HG03064 (cell line): Measurements from ENCODE around the gene CD302.
"Not testable (repeated sequence)": the region's sequence is repeated elsewhere in the genome, so short reads cannot be mapped to it uniquely, and the experiment has no call there.

Experiments
- ATAC-seq: cut with Tn5 transposase; IDR thresholded peaks from one replicate; pipeline ENCODE4 v1.9.1; 2021; ENCODE audit warnings: low read depth; ENCODE audit not compliant: unreplicated experiment

The CD302 gene, protein sequence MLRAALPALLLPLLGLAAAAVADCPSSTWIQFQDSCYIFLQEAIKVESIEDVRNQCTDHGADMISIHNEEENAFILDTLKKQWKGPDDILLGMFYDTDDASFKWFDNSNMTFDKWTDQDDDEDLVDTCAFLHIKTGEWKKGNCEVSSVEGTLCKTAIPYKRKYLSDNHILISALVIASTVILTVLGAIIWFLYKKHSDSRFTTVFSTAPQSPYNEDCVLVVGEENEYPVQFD

GRCh38 chr2:159797543-159798375 is at the start of gene CD302:
CD302 (minus strand) TSS chr2:159798208; CDS start chr2:159798198, 10 bp downstream.
- peak; percentile 72 for ATAC-seq

DNA sequence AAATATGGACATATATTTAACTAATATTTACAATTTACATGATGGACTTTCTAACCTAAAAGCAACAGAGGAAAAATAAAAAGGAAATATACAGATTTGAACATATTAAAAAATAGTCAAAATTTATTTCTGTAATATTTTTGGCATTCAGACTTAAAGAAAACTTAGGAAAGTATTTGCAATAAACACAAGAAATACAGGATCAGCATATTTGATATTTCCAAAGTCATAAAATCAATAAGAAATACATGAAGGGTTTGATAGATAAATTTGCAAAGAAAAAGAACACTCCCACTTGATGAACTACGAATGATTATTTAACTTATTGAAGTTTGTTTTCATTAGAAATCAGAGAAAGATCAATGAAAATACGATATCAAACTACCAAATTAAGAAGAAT is 48.6 kb upstream of the CD302 start:
- ATAC-seq: no peak

DNA sequence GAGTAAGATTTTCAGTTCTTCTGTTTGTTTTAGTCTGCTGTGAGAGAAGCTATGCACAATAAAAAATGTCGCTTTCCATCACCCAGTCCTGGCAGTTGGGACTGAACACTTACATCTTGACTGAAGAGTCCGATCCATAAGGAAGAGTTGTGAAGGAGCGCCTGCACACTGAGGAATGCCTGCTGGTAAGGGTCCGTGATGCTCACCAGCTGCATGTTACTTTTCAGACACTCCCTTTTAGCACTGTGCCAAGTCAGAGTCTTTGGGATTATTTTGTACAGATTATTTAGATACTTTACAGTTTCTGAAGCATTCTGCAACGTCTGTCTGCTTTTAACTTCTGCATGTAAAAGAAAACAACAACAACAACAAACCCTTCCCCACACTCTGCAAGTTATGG is 42.6 kb upstream of the CD302 start:
- ATAC-seq: no peak

DNA sequence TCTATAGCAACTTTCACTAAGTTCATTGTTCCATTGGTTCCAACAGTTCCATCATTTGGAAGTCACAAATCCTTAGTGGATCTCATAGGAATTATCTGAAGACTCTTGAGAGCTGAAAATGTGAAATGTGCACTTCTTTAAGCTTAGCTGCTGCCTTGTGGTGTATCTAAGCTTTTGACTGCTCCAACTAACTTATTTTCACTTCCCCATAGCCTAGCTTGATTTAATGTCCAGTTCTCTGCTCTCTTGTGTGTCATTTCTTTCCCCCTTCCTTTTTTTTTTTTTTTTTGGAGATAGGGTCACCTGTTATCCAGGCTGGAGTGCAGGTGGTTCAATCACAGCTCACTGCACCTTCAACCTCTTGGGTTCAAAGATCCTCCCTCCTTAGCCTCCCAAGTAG is 34.9 kb upstream of the CD302 start:
- ATAC-seq: no peak

DNA sequence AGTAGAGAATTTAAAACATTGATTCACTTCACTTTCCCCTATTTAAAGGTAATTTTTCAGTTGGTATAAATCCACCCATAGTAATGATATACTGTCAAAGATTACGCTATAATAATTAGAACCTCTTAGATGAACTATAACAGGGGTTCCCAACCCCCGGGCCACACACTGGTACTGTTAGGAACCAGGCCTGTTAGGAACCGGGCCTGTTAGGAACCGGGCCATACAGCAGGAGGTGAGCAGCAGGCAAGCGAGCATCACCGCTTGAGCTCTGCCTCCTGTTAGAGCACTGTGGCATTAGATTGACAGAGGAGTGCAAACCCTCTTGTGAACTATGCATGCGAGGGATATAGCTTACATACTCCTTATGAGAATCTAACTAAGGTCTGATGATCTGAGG is 34.0 kb upstream of the CD302 start:
- no peak for ATAC-seq

DNA sequence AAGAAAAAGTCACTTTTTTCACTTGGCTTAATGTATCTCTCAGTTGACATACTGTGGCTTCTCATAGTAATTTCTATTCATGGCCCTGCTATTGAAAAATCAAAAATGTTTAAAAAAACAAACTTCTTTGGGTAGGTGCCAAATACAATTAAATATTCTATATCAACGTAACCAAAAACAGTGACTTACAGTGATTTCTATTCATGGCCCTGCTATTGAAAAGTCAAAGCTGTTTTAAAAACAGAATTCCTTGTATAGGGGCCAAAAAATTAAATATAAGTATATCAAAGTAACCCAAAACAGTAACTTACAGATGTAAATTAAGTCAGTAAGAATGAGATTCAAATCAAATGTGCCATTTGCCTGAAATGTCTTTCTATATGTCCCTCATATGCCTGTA is 31.4 kb upstream of the CD302 start:
- no peak for ATAC-seq

- ATAC-seq: no peak
These were observed 30.7 kb upstream of the CD302 start for GRCh38 chr2:159828738-159829137.

- ATAC-seq: not testable (repeated sequence)
These were observed 24.4 kb upstream of the CD302 start for GRCh38 chr2:159822478-159822833.

GRCh38 chr2:159821775-159822477 is 23.9 kb upstream of the CD302 start:
- not testable (repeated sequence) for ATAC-seq

- no peak for ATAC-seq
These were observed 20.9 kb upstream of the CD302 start for GRCh38 chr2:159818940-159819339.

DNA sequence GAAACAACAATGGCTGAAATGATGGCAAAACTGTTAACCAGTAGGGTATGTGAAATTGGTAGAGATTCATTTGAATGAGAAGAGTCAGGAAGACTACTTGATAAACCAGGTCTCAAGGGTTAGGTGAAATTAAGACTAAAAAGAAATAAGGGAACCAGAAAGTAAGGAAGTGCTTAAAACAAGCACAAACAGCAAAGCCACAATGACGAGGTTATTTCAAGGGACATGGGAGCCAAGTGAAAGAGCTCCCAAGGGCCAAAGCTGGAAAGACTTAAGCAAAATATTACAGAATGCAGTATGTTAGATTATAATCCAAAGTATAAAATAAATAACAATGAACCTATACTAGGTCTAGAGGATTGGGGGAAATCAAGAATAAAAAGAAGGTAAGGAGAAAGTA is 19.3 kb upstream of the CD302 start:
- no peak for ATAC-seq

DNA sequence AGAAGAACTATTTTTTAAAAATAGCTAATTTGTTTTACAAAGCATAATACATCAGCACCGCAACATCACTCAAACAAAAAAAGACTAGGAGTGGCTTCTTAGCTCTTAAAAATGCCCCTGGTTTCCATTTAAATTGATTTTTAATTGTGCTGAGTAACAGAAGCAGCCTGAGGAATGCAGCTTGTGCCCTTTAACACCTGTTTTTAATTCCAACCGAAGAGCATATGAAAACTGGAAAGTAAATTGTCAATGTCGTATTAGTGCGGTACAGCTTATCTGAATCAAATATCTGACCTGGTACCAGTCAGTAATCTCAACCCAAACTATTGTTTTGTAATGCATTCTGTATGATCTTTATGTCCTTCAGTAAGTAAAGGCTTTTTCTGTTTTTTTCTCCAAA is 13.2 kb upstream of the CD302 start:
- ATAC-seq: no peak

DNA sequence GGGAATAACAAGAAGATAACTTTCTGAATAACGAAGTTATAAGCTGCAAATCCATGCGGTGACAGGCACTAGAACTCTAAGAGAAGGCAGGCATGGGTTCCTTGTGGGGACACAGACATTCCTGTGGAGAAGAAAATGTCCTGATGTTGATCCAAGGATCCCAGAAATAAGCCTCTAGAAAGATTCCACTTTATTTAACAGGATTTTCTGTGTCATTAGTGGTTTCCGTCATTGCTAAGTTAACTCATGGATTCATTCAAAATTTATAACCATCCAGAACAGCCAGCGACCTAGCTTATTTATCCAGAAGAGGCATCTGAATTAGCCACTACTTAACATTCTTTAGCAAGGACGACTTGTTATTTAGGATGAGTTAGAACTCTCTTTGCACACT is 10.0 kb upstream of the CD302 start:
- no peak for ATAC-seq

DNA sequence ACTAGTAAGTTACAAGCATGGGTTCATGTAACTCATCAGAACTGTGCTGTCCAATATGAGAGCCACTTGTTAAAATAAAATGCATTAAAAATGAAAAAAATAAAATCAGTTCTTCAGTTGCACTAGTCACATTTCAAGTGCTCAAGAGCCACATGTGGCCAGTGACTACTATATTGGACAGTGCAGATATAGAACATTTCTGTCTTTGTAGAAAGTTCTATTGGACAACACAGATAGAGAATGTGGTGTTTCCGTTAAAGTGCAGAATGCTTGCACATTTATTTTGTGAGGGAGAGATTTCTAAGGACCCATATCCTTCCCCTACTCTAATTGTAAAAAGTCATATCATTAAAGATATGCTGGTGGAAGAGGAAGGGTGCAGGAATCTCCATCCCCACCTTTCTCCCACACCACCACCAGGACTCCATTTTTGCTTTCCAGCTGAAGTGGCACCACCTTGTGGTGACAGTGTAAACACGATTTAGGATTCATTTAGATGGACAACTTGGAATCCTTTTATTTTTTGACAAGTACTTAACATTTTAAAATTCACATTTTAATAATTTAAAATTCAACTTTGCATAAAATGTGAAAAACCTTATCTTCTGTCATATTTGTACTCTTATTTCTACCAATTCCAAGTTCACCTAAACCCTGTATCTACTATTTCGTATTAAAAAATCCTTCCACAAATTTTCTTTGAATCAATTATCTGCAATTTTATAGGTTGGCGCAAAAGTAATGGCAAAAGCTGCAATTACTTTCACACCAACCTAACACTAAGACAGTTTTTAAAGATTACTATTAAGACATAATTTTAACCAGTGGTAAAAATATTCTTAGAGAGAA is 9.4 kb upstream of the CD302 start:
- no peak for ATAC-seq

- no peak for ATAC-seq
These were observed 6.9 kb upstream of the CD302 start for GRCh38 chr2:159804941-159805340.

DNA sequence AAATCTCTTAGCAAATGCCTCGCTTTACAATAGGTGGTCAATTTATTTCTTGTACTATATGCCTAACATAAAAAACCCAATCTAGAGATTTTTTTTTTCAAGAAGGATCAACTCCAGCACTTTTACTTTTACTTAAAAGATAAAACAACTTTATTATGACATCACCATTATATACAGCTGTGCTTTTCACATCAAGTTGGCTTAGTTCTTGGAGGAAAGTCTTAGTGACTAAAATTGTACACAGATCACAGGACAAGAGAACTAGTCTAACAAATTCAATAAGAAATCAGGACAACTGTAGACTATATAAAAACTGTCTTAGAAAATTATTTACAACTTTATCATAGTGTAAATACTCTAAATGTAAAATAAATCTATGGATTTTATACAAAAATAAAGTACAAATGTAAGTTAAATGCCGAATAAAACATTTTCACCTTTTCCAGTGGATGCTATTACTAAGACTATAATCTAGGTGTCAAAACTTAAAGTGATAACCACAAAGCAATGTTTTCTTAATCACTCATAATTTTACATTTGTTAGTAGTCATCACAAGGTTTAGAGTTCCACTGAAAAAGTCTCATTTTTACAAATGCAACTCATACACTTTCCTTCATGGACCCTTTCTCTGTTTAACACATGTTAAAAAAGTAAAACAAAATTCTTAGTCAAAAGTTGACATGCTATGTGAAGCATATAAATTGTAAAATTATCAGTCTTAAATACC is 5.4 kb upstream of the CD302 start:
- ATAC-seq: no peak

DNA sequence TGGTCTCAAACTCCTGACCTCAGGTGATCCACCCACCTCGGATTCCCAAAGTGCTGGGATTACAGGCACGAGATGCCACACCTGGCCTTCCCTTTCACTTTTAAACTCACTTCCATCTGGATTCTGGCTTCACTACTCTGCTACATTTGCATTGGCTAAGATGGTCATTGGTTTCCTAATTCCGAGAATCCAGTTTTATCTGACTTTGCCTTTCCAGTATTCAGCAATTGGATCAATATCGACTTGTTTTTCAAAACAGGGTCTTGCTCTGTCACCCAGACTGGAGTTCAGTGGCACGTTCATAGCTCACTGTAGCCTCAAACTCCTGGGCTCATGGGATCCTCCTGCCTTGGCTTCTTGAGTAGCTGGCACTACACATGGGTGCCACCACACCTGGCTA is 4.7 kb upstream of the CD302 start:
- no peak for ATAC-seq

DNA sequence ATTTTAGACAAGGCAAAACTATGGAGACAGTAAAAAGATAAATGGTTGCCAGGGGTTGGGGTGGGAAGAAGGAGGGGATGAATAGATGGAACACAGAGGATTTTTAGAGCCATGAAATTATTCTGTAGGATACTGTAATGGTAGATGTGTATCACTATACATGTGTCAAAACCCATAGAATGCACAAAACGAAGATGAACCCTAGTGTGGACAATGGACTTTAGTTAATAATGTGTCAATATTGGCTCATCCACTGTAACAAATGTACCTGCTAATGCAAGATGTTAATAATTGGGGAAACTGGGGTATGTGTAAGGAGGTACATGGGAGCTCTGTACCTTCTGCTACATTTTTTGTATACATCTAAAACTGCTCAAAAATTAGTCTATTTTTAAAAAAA is 1.8 kb upstream of the CD302 start:
- no peak for ATAC-seq

DNA sequence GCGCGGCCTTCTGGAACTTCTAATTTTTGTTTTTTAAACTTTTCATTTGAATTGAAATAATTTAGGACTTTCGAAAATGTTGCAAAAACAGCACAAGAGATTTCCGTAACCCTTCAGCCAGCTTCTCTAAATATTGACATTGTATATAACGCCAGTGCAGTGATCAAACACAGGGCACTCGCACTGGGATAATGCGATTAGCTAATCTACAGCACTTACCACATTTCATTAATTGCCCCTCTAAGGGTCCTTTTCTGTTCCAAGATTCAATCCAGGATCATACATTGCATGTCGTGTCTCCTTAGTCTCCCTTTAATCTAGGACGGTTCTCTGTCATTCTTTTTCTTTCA is 343 bp upstream of the CD302 start:
- no peak for ATAC-seq

DNA sequence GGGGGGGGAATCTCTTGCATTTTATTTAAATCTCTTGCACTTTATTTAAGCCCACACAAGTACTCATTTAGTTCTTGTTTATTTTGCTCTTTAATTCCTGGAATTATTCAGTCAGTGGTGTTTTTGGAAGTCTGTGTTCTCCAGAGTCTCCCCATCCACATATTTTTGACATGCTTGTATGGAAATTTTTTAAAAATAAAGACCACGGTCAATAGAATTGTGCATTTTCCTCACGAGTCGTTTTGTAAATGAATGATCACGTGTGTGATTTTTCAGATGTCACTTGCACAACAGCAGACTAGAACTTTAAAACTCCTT is 824 bp downstream of the CD302 start:
- ATAC-seq: no peak
